KMS-11 (cell line): ENCODE results near the gene SNCAIP.

Experiments used
- H2AFZ ChIP-seq: fragments of 200-600 bp; sonication (generic); 2 replicates; pipeline ENCODE4 v1.6.1; 2016; ENCODE audit warnings: antibody characterized with exemption, mixed run types, low read depth
- H3K27ac ChIP-seq: fragments of 200-600 bp; sonication (generic); 2 replicates; pipeline ENCODE4 v1.6.1; 2016; ENCODE audit warnings: mild to moderate bottlenecking, mixed run types
- H3K27me3 ChIP-seq: fragments of 200-600 bp; sonication (generic); 2 replicates; pipeline ENCODE4 v1.6.1; 2017; ENCODE audit warnings: mild to moderate bottlenecking, low read depth, mixed run types, moderate library complexity; ENCODE audit not compliant: insufficient read depth
- H3K36me3 ChIP-seq: fragments of 200-600 bp; sonication (generic); 2 replicates; pipeline ENCODE4 v1.6.1; 2017; ENCODE audit warnings: mild to moderate bottlenecking, mixed run types; ENCODE audit not compliant: insufficient read depth
- H3K4me1 ChIP-seq: fragments of 200-600 bp; sonication (generic); 2 replicates; pipeline ENCODE4 v1.6.1; 2016; ENCODE audit warnings: mild to moderate bottlenecking, low read depth, mixed run types; ENCODE audit not compliant: poor library complexity, severe bottlenecking
- H3K4me2 ChIP-seq: fragments of 200-600 bp; sonication (generic); 2 replicates; pipeline ENCODE4 v1.7.0; 2016; ENCODE audit warnings: mild to moderate bottlenecking, mixed run types
- H3K4me3 ChIP-seq: fragments of 200-600 bp; sonication (generic); IDR thresholded peaks from 2 replicates; pipeline ENCODE4 v1.6.1; 2017; ENCODE audit warnings: low read depth, low read length, mixed read lengths; ENCODE audit not compliant: insufficient read depth
- H3K79me2 ChIP-seq: fragments of 200-600 bp; sonication (generic); 2 replicates; pipeline ENCODE4 v1.6.1; 2016; ENCODE audit warnings: low read depth, mixed run types; ENCODE audit not compliant: insufficient read depth
- H3K9ac ChIP-seq: fragments of 200-600 bp; sonication (generic); 2 replicates; pipeline ENCODE4 v1.6.1; 2016; ENCODE audit warnings: mild to moderate bottlenecking, mixed run types
- H4K20me1 ChIP-seq: fragments of 200-600 bp; sonication (generic); 2 replicates; pipeline ENCODE4 v1.6.1; 2016; ENCODE audit warnings: mild to moderate bottlenecking, mixed run types; ENCODE audit not compliant: insufficient read depth
- CTCF ChIP-seq: fragments of 200-600 bp; sonication (generic); conservative IDR thresholded peaks from 2 replicates; pipeline ENCODE4 v1.6.1; 2017; ENCODE audit warnings: low read depth, mild to moderate bottlenecking, antibody characterized with exemption, low read length, moderate library complexity, mixed read lengths

The SNCAIP gene

GRCh38 chr5:122490718-122491117 lies 178.7 kb downstream of the SNCAIP start:
- TF ChIP-seq CTCF = no peak
- Histone ChIP-seq H3K4me3 (no peak overlapping the region), H3K9ac (no peak overlapping the region), H2AFZ (no peak overlapping the region), H4K20me1 (no peaks in the 10 kb centered on the region), H3K4me2 (no peak overlapping the region), H3K27ac (no peak overlapping the region), H3K36me3 (no peaks in the 10 kb centered on the region), H3K4me1 (no peaks in the 10 kb centered on the region), H3K79me2 (no peaks in the 10 kb centered on the region), H3K27me3 (no peaks in the 10 kb centered on the region)

- H3K27me3 ChIP-seq = no peaks in the 10 kb centered on the region
These were observed 180.6 kb downstream of the SNCAIP start for GRCh38 chr5:122492675-122493074.

GRCh38 chr5:122493091-122494021 lies 181.3 kb downstream of the SNCAIP start:
- H3K27me3 ChIP-seq = no peaks in the 10 kb centered on the region
- H2AFZ ChIP-seq = no peak overlapping the region
- H3K27ac ChIP-seq = no peak overlapping the region
- H3K79me2 ChIP-seq = no peaks in the 10 kb centered on the region
- no peaks in the 10 kb centered on the region for H3K4me1 ChIP-seq
- H3K4me3 ChIP-seq = no peak overlapping the region
- no peak overlapping the region for H3K9ac ChIP-seq
- no peaks in the 10 kb centered on the region for H4K20me1 ChIP-seq
- no peaks in the 10 kb centered on the region for H3K36me3 ChIP-seq
- no peak overlapping the region for H3K4me2 ChIP-seq
- TF ChIP-seq CTCF = no peak

More at GRCh38 chr5:122492675-122493074, 180.6 kb downstream of the SNCAIP start:
- no peak overlapping the region for H3K4me3 ChIP-seq
- H3K9ac ChIP-seq = no peak overlapping the region
- H3K36me3 ChIP-seq = no peaks in the 10 kb centered on the region
- H3K4me2 ChIP-seq = no peak overlapping the region
- no peak for TF ChIP-seq CTCF
- H3K4me1 ChIP-seq = no peaks in the 10 kb centered on the region
- no peaks in the 10 kb centered on the region for H4K20me1 ChIP-seq
- H2AFZ ChIP-seq = no peak overlapping the region
- H3K79me2 ChIP-seq = no peaks in the 10 kb centered on the region
- no peak overlapping the region for H3K27ac ChIP-seq

GRCh38 chr5:122494109-122494508 lies 182.1 kb downstream of the SNCAIP start:
- H3K4me3 ChIP-seq = no peak overlapping the region
- H2AFZ ChIP-seq = no peak overlapping the region
- no peaks in the 10 kb centered on the region for H3K79me2 ChIP-seq
- no peak for TF ChIP-seq CTCF
- no peak overlapping the region for H3K9ac ChIP-seq
- no peak overlapping the region for H3K27ac ChIP-seq
- no peaks in the 10 kb centered on the region for H4K20me1 ChIP-seq
- H3K4me2 ChIP-seq = no peak overlapping the region
- H3K4me1 ChIP-seq = no peaks in the 10 kb centered on the region
- H3K36me3 ChIP-seq = no peaks in the 10 kb centered on the region
- no peaks in the 10 kb centered on the region for H3K27me3 ChIP-seq
